ENCODE data around the gene GDF10. TPM values are rescaled to one million over a fixed set of nuclear protein-coding genes. Genes with fewer than 3 reads are reported as not detected.

GDF10 gene
- total and polyA plus RNA-seq, 2 of the 13 experiments (the other 11 are each of a cell fraction or from before 2014, with no cell fraction given), result 0.03 TPM; not detected in 1

GRCh38 chr10:47252093-47252780, 47.8 kb upstream of the GDF10 start:
- Histone ChIP-seq H3K79me2 (ENCODE audit: insufficient read depth, low read length) (no peaks in the 10 kb centered on the region), H2AFZ (ENCODE audit: low read length) (no peak overlapping the region), H3K27me3 (ENCODE audit: control insufficient read depth in 1 of 2, insufficient read depth in 2 of 2, low read length in 2 of 2) (peaks cover 1 to 7% of the 10 kb centered on the region in 2 experiments; a peak in 3 of 5 replicates), H3K4me1 (ENCODE audit: insufficient read depth, low read length) (no peaks in the 10 kb centered on the region), H3K9me3 (ENCODE audit: low read length) (no peaks in the 10 kb centered on the region), H3K27ac (ENCODE audit: extremely low read length, insufficient read depth, low read length) (no peak overlapping the region), H4K20me1 (ENCODE audit: insufficient read depth, low read length) (no peaks in the 10 kb centered on the region), H3K9ac (ENCODE audit: insufficient read depth, low read depth, low read length) (no peak overlapping the region), H3K4me3 (replicated peaks in 1 of 3; ENCODE audit: insufficient read depth in 1 of 3, low read depth in 2 of 3, low read length in 3 of 3) (no peak overlapping the region), H3K4me2 (ENCODE audit: low read depth, low read length) (no peak overlapping the region), H3K36me3 (replicated peaks in 1 of 2; ENCODE audit: control insufficient read depth in 1 of 2, insufficient read depth in 2 of 2, low read length in 2 of 2) (no peaks in the 10 kb centered on the region)
- POLR2A ChIA-PET, result no interaction called here
- in situ Hi-C loops (cut with HindIII; ENCODE audit: extremely low pct_ligation_motif_present, low pct_unique_long_range_greater_than_20kb) (no loop called here), intact Hi-C loops (cut with micrococcal nuclease; ENCODE audit: unreplicated experiment) (no loop called here)
- no peak for TF ChIP-seq TBP (CRISPR knock-in tag; IDR thresholded peaks at IDR 0.05)
- CTCF ChIA-PET (ENCODE audit: low intra/inter-chr PET ratio, low total read pairs), result no interaction called here
- no peak for FAIRE-seq
- ATAC-seq, result no peak
- no TSS peak for BruUV-seq (replicated peaks)
- DNase-seq (ENCODE audit: low spot score), result no peak
- WGBS (ENCODE audit: low lambda C conversion rate), result 18% methylated on average over 4 of the region's 7 CpGs

- Histone ChIP-seq H3K9me3 (ENCODE audit: low read length) (no peaks in the 10 kb centered on the region), H3K27me3 (ENCODE audit: control insufficient read depth in 1 of 2, insufficient read depth in 2 of 2, low read length in 2 of 2) (peaks cover 1 to 7% of the 10 kb centered on the region in 2 experiments; a peak in 3 of 5 replicates), H4K20me1 (ENCODE audit: insufficient read depth, low read length) (no peaks in the 10 kb centered on the region), H3K4me3 (replicated peaks in 1 of 3; ENCODE audit: insufficient read depth in 1 of 3, low read depth in 2 of 3, low read length in 3 of 3) (no peak overlapping the region), H3K36me3 (replicated peaks in 1 of 2; ENCODE audit: control insufficient read depth in 1 of 2, insufficient read depth in 2 of 2, low read length in 2 of 2) (no peaks in the 10 kb centered on the region), H3K79me2 (ENCODE audit: insufficient read depth, low read length) (no peaks in the 10 kb centered on the region), H2AFZ (ENCODE audit: low read length) (no peak overlapping the region), H3K4me1 (ENCODE audit: insufficient read depth, low read length) (no peaks in the 10 kb centered on the region), H3K4me2 (ENCODE audit: low read depth, low read length) (no peak overlapping the region), H3K27ac (ENCODE audit: extremely low read length, insufficient read depth, low read length) (no peak overlapping the region), H3K9ac (ENCODE audit: insufficient read depth, low read depth, low read length) (no peak overlapping the region)
- intact Hi-C loops (cut with micrococcal nuclease; ENCODE audit: unreplicated experiment) (no loop called here), in situ Hi-C loops (cut with HindIII; ENCODE audit: extremely low pct_ligation_motif_present, low pct_unique_long_range_greater_than_20kb) (no loop called here)
- 23% methylated on average over 5 of the region's 10 CpGs for WGBS (ENCODE audit: low lambda C conversion rate)
- POLR2A ChIA-PET, result no interaction called here
- DNase-seq (ENCODE audit: low spot score), result no peak
- BruUV-seq (replicated peaks), result no TSS peak
- no peak for FAIRE-seq
- CTCF ChIA-PET (ENCODE audit: low intra/inter-chr PET ratio, low total read pairs), result no interaction called here
- ATAC-seq, result no peak
- no peak for TF ChIP-seq MAFG (CRISPR knock-in tag; IDR thresholded peaks at IDR 0.05)
- TF ChIP-seq SNRNP70 (IDR thresholded peaks at IDR 0.05; ENCODE audit: low read depth, low read length), result no peak
- no peak for TF ChIP-seq ZNF777 (CRISPR knock-in tag; IDR thresholded peaks at IDR 0.05)
- TF ChIP-seq ZNF513 (CRISPR knock-in tag; conservative IDR thresholded peaks at IDR 0.05), result no peak
- TF ChIP-seq ZNF207 (IDR thresholded peaks at IDR 0.05; ENCODE audit: borderline replicate concordance), result no peak
- TF ChIP-seq MTF1 (CRISPR knock-in tag; IDR thresholded peaks at IDR 0.05), result no peak
- TF ChIP-seq NONO (IDR thresholded peaks at IDR 0.05), result no peak
- no peak for TF ChIP-seq NONO (CRISPR knock-in tag; conservative IDR thresholded peaks at IDR 0.05)
- TF ChIP-seq CENPT (CRISPR knock-in tag; IDR thresholded peaks at IDR 0.05; ENCODE audit: low read depth), result no peak
- TF ChIP-seq SRY (CRISPR knock-in tag; IDR thresholded peaks at IDR 0.05), result no peak
- TF ChIP-seq DR1 (CRISPR knock-in tag; IDR thresholded peaks at IDR 0.05), result no peak
- no peak for TF ChIP-seq ZNF598 (CRISPR knock-in tag; IDR thresholded peaks at IDR 0.05; ENCODE audit: borderline replicate concordance)
- TF ChIP-seq SKI (IDR thresholded peaks at IDR 0.05; ENCODE audit: partially characterized antibody), result no peak
These were observed 46.9 kb upstream of the GDF10 start for GRCh38 chr10:47253030-47253637.

Data from HepG2 (cell line).